ENCODE results near the gene ARHGAP1. TPM values are rescaled to one million over a fixed set of nuclear protein-coding genes. Genes with fewer than 3 reads are reported as not detected.
"Not testable (repeated sequence)": the region's sequence is repeated elsewhere in the genome, so short reads cannot be mapped to it uniquely, and the experiment has no call there.

Gene ARHGAP1
- total RNA-seq, 1 donor from 2014 or later: 28.5 TPM

DNA sequence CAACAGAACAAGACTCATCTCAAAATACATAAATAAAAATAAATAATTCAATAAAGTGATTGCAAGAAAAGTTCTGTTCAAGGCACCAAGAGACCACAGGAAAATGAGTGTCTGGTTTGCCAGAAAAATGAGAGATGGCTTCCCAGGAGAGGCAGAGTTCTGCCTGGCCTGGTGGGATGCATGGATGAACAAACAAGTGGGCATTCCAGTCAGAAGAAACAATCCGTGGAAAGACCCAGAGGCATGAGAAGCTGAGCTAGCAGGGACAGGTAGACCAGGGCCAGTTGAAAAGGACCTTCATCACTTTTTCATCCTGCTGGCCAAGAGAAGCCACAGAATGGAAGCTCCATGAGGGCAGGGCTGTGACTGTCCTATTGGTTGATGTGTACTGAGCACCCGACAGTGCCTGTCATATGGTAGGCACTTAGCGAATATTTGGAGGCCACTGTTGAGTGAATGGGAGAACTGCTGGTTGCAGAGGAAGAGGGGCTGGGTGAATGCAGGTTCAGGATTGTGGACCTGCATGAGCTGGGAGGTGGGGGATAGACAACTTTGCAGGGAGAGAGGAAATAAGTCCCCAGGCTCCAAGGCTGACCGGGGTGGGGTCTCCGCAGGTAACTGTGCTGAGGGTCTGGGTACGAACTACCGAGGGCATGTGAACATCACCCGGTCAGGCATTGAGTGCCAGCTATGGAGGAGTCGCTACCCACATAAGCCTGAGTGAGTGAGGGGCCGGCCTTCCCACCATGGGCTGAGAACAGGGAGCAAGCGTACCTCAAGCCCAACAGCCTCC is 22.3 kb upstream of the ARHGAP1 start:
- no peak for DNase-seq

DNA sequence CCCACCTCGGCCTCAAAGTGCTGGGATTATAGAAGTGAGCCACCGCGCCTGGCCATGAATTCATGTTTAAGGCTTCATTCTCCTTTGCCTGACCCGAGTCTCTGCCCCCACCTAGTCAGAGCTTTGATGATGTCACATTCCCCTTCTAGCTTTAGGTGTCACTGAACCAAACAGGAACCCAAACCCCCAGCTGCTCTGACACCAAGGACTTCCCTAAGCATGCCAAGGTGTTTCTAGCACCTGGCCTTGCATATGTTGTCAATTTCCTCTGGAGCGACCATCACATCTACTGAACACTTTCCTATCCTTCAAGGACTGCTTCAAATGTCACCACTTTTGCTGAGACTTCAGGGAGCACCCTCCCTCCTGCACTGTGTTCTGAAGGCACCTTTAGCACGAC is 20.9 kb upstream of the ARHGAP1 start:
- DNase-seq: no peak

DNA sequence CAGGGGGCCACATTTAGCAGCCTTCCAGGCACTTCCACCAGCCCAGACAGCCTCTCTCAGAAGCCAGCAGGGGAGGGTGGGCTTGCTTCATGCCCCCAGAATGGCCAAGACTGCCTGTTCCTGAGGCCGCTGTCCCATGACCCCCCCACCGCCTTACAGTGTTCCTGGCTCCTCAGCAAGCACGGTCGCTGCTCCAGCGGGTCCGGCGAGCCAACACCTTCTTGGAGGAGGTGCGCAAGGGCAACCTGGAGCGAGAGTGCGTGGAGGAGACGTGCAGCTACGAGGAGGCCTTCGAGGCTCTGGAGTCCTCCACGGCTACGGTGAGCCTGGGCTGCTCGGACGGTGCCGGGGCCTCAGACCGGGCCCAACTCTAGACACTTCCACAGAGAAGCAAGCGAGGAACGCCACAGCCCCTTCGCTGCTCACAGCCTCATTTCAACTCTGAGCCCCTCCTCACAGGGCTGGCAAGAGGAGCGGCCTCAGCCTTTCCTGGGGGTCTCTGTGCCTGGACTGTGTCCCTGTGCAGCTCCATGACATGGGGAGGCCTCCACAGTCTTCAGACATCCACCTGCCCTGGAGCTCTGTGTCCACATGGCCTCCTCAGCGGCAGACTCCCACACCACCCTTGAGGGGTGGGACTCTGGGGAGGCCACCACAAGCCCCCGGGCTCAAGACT is 19.3 kb upstream of the ARHGAP1 start:
- no peak for DNase-seq

DNA sequence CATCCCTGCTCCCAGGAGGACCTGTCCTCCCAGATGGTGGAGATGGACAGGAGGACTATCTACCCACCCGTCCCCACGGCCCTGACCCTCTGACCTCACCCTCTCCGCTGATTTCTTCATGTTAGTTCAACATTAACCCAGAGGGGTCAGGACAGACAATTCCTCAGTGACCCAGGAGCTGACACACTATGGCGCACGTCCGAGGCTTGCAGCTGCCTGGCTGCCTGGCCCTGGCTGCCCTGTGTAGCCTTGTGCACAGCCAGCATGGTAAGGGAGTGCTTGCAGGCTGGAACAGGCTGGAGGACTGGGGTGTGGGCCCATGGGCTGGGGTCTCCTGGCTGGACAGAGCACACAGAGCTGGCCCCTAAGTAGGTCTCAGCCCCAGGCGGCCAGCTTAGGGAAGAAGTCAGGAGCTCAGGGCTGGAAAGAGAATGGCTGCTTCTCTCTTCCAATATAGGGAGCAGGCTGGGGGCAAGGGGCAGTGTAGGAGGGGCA is 18.7 kb upstream of the ARHGAP1 start, which contains the start of gene F2:
Gene F2 (plus strand): TSS at position 166 of the 495 bp plus-strand sequence. CDS start 23 bp downstream, at position 189.
- no peak for DNase-seq

DNA sequence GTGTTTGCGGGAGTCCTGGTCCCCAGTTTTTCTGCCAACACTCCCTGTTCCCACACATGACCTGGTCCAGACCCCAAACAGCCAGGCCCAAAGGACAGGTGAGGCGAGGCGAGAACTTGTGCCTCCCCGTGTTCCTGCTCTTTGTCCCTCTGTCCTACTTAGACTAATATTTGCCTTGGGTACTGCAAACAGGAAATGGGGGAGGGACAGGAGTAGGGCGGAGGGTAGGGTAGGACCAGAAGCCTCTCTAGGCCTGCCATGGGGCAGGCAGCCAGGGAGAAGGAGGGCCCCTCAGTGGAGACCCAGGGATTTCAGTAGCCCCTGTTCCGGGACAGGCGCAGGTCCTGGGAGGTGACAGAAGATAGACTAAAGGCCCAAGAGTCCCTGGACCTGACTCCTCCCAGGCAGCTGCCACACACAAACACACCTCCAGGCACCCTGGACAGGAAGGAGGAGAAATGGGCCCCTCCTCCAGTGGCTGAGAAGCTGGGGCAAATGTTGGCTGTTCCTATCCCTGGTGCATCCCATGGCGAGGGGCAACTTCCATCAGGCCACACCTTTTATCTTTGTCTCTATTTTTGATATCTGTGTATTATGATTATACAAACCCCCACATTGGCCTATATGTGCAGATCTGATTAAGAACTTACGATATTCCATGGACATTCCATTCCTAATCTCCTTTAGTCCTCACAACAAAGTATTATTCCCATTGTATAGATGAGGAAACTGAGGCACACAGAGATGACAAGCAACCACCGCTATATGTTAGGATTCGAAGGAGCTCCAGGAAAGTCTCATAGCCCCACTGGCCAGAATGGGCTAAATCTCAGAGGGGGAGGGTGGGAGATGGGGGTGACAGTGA is 18.0 kb upstream of the ARHGAP1 start:
- no peak for DNase-seq

DNA sequence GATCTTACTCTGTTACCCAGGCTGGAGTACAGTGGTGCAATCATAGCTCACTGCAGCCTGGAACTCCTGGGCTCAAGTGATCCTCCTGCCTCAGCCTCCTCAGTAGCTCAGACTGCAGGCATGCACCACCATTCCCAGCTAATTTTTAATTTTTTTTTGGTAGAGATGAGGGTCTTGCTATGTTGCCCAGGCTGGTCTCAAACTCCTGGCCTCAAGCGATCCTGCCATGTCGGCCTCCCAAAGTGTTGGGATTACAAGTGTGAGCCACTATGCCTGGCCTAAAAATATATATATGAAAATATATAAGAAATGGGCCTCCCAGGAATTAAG is 17.4 kb upstream of the ARHGAP1 start:
- not testable (repeated sequence) for DNase-seq

DNA sequence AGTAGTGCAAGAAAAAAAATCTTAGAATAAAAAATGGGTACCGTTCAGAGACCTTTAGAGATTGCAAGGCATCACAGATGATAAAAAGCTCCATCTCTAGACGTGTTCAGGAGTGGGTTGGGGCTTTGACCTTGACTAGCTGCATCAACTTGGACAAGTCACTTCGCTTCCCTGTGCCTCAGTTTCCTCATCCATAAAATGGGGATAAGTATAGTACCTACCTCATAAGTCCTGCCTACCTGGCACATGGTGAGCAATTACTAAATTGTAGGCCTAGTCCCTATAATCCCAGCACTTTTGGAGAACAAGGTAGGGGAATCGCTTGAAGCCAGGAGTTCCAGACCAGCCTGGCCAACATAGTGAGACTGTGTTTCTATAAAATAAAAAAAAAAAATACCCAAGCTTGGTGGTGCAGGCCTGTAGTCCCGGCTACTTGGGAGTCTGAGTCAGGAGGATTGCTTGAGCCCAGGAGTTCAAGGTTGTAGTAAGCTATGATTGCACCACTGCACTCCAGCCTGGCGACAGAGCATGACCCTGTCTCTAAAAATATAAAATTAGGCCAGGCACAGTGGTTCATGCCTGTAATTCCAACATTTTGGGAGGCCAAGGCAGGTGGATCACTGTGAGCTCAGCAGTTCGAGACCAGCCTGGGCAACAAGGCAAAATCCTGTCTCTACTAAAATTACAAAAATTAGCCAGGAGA is 12.6 kb upstream of the ARHGAP1 start:
- DNase-seq: no peak

DNA sequence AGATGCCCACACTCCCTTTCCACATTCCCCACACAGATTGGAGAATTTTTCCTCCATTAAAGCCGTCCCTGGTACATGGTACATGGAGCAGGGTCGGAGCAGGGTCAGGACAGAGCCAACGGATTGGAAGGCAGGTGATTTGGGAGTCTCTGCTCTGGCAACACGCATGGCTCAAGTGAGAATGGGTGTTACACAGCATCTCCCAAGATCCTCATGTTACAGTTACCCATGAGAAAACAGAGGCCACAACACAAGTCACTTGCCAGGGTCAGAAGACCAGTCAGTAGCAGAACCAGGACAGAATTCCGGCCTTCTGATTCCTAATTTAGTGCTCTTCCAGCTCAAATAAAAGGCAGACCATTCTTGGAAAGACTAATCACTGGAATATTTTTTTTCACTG is 10.9 kb upstream of the ARHGAP1 start:
- DNase-seq: no peak

DNA sequence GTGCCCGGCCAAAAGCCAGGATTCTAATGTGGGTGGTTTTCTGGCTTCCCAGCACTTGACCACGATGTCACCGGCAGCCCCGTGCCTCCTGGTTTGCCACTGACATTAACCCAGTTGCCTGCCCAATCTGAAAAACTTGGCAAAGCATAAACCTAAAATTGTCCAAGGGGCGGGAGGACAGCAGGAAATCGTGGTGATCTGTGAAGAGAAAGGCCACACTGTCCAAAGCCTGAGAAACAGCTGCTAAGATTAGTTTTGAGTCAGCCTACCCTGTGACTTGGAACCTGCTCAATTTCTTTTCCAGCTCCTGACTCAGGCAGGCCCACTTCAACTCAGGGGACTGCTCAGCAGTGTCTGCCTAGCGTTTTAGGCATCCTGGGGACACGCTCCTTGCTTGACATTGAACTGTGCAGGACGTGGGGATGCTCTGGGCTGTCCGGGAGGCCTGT is 10.4 kb upstream of the ARHGAP1 start:
- no peak for DNase-seq

DNA sequence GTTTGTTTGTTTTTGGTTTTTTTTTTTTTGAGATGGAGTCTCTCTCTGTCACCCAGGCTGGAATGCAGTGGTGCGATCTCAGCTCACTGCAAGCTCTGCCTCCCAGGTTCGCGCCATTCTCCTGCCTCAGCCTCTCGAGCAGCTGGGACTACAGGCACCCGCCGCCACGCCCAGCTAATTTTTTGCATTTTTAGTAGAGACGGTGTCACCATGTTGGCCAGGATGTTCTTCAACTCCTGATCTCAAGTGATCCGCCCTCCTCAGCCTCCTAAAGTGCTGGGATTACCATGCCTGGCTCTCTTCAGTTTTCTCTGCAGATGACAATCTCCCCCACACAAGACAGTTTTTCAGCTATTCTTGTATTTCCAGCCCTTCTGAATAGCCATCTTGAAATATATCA is 8.9 kb upstream of the ARHGAP1 start:
- not testable (repeated sequence) for DNase-seq

DNA sequence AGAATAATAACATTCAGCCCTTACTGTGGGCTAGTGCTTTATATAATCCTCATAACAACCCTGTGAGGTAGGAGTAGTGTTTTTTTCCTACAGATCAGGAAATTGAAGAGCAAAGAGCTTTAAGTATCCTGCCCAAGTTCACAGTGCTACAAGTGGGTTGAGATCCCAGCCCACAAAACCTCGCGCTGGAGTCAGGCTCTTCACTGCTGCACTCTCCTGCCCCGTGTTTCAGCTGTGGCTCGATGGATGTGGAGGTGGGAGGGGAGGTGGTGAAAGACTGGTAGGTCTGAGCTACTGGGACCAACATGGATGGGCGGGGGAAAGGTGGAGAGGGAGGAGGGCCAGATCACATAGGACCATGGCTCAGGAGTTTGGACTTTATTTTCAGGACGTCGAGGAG is 6.5 kb upstream of the ARHGAP1 start:
- no peak for DNase-seq

DNA sequence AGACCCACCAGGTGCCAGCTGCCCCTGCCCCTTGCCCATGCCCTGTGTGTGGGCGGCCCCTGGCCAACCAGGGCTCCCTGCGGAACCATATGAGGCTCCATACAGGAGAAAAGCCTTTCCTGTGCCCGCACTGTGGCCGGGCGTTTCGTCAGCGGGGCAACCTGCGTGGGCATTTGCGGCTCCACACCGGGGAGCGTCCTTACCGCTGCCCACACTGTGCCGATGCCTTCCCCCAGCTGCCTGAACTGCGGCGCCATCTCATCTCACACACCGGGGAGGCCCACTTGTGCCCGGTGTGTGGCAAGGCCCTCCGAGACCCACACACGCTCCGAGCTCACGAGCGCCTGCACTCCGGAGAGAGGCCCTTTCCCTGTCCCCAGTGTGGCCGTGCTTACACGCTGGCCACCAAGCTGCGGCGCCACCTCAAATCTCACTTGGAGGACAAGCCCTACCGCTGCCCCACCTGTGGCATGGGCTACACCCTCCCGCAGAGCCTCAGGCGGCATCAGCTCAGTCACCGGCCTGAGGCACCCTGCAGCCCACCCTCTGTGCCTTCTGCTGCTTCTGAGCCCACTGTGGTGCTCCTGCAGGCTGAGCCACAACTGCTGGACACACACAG is 4.8 kb upstream of the ARHGAP1 start:
- no peak for DNase-seq

DNA sequence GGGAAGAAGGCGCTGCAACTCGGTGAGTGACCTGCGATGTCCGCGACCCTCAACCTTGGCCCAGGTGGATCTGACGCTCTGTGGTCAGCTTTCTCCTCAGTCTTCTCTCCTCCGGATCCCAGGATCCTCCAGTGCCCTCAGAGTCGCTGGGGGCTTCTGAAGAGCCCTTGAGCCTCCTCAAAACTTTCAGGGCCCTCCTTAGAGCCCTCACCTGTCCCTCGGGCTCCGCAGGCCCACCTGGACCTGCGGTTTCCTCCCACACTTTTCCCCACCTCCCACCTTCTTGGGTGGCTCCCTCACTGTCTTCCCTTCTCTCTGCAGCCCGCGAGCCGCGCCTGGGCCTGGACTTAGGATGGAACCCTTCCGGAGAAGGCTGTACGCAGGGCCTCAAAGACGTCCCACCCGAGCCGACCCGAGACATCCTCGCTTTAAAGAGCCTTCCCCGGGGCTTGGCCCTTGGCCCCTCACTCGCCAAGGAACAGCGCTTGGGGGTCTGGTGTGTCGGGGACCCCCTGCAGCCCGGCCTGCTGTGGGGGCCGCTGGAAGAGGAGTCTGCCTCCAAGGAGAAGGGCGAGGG is 747 bp upstream of the ARHGAP1 start:
- no peak for DNase-seq

DNA sequence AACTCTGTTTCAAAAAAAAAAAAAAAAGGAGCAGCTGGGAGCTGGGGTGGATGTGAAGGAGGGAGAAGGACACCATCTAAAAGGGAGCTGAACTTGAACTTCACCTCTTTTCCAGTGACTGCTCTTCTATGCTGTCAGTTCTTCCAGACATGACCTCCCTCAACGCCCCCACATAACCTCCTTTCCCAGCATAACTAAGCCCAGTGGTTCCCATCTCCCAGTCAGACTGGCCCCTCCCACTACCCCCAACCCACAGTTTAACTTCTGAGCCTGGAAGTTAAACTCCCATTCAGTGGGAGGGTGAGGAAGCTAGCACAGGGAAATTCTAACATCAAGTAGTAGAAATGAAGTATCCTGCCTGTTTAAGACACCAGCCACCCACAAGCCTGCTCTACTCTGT is 1.8 kb downstream of the ARHGAP1 start:
- DNase-seq: no peak

DNA sequence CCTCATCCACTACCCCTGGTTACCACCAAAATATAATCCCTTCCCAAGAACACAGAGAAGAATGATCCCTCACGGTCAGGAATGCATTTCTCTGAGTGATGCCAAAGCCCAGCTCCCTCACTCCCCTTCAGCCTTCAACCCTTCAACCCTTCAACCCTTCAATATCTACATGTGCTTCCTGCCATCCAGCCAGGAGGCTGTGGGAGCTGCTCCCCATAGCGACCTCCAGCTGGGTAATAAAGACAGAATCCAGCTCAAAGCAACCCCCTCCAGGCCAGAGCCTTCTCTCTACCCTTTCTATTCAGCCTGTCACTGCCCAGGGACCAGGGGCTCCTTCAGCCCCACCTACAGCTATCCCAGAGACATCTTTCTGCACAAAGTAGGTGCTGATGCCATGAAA is 2.7 kb downstream of the ARHGAP1 start:
- DNase-seq: no peak

DNA sequence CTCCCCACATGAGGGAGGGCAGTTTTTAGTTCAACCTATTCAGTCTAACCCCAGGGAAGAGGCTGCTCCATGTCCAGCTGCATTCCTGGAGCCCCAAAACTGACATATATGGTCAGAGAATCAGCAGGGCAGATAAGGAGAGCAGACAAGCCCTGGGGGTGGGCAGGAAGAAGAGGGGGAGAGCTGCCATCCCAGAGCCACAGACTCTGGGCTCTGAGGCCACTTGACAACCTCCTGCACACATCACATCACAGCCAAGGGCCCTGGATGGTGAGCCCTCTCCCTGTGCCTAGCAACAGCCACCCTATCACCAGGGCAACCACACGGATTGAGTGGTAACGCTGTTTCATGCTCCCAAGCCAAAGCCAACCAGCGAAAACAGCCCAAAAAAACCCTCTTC is 3.1 kb downstream of the ARHGAP1 start:
- no peak for DNase-seq

DNA sequence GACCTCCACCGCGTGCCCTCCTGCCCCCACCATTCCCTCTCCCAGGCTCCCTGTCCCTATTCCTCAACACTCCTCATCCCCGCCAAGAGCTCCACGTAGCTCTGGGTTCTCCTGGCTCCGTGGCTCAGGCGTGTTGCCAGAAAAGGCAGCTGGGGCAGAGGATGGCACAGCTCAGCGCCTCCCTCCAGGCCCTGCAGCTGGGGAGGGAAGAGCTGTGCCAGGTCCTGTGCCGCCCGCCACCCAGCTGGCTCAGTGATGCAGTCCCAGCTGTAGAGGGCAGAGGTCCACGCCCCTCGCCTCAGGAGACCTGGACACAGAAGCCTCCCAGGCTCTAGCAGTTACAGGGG is 4.2 kb downstream of the ARHGAP1 start:
- no peak for DNase-seq

DNA sequence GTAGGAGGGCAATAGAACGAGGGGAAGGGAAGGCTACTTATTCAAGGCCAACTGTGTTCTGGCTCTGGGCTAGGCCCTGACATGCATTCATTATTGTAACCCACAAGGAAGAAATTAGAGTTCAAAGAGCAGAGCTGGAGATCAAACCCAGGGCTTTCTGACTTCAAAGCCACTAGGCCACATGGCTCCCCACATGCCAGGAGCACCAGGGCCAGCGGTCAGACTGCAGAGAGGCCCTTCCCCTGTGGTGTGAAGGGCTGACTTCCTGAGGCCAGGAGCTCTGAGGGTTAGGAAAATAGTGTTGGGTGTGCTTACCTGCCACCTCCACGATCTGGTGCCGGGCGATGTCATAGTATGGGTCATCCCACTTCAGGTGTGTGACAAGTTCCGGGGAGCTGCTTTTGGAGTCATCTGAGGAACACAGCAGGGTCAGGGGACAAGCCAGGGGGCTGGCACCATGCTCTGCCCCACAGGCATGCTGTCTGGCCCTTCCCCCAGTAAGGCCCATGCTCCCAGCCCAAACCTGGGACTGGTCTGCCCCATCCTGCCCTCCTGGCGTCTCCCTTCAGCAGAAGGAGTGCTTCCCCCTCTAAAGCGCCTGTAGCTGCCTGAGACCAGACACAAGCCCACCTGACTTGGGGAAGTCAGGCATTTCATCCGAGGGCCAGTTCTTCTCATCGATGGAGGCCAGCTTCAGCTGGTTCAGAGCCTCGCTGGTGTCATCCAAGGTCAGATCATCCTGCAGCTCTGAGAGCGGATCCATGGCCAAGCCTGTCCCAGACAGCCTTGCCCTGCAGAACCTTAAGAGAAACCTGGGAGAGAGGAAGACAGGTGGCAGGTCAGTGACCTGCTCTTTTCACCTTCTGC is 4.8 kb downstream of the ARHGAP1 start:
- DNase-seq: no peak

DNA sequence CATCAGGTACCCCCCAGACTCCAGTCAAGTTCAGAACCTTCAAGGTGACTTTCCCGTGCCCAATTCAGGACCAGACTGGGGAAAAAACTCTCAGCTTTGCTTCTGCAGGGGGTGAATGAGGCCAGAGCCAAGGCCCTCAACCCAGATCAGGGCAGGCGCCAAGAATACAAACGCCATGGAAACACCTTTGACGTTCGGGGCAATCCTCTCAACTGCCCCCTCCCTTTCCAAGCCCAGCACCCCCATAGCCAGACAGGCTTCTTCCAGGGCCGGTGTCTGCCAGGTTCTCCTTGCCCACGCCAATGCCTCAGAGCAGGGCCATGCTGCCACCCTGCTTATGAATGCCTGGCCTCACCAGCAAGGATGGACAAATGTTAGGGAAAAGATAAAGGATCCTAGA is 5.8 kb downstream of the ARHGAP1 start:
- no peak for DNase-seq

DNA sequence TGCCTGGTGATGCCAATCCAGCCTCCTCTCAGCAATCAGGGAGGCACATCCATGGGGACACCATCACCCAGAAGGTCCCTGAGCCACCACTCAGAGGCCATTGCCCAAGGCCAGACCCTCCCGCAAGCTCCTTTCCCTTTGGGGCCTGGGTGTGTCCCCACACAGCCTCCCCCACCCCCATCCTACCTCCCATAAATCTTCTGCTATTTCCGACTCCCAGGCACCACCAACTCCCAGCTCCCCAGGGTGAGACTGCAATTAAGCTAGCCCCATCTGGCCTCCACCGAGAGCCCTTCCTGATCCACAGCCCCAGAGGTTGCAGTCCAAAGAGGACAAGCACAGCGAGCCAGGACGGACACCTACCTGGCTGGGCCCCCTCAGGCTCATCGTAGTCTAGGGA is 6.3 kb downstream of the ARHGAP1 start:
- DNase-seq: no peak
